GM23248 (cell line): ENCODE data around the gene CPA1. TPM values are rescaled to one million over a fixed set of nuclear protein-coding genes. Genes with fewer than 3 reads are reported as not detected.

ENCODE experiments used
- DNase-seq: peaks from one replicate; pipeline ENCODE4 v3.0.0-alpha.2; 2015
- H2AFZ ChIP-seq: fragments of 200-600 bp; sonication (generic); 2 replicates; pipeline ENCODE4 v1.6.1; 2016; ENCODE audit warnings: antibody characterized with exemption
- H3F3A ChIP-seq: fragments of 200-600 bp; sonication (generic); 2 replicates; pipeline ENCODE4 v1.6.1; 2016; ENCODE audit warnings: mild to moderate bottlenecking, antibody characterized with exemption, mixed run types; ENCODE audit not compliant: insufficient read depth
- H3K27ac ChIP-seq: fragments of 200-600 bp; sonication (generic); 2 replicates; pipeline ENCODE4 v1.5.1; 2016; ENCODE audit warnings: mild to moderate bottlenecking
- H3K27me3 ChIP-seq: fragments of 200-600 bp; sonication (generic); replicated peaks from 2 replicates; pipeline ENCODE4 v1.6.1; 2016; ENCODE audit warnings: mild to moderate bottlenecking; ENCODE audit not compliant: insufficient read depth
- H3K36me3 ChIP-seq: fragments of 200-600 bp; sonication (generic); 2 replicates; pipeline ENCODE4 v1.6.1; 2016; ENCODE audit warnings: low read depth, mild to moderate bottlenecking
- H3K4me1 ChIP-seq: fragments of 200-600 bp; sonication (generic); 2 replicates; pipeline ENCODE4 v1.6.1; 2016; ENCODE audit warnings: mild to moderate bottlenecking; ENCODE audit not compliant: insufficient read depth
- H3K4me2 ChIP-seq: fragments of 200-600 bp; sonication (generic); one replicate; pipeline ENCODE4 v1.6.1; 2016; ENCODE audit warnings: mild to moderate bottlenecking; ENCODE audit not compliant: unreplicated experiment
- H3K4me3 ChIP-seq: fragments of 200-600 bp; sonication (generic); 2 replicates; pipeline ENCODE4 v1.5.1; 2016; ENCODE audit warnings: mild to moderate bottlenecking
- H3K79me2 ChIP-seq: fragments of 200-600 bp; sonication (generic); 2 replicates; pipeline ENCODE4 v1.6.1; 2016; ENCODE audit warnings: mild to moderate bottlenecking; ENCODE audit not compliant: insufficient read depth
- H3K9ac ChIP-seq: fragments of 200-600 bp; sonication (generic); 2 replicates; pipeline ENCODE4 v1.6.1; 2016; ENCODE audit warnings: mild to moderate bottlenecking
- H3K9me2 ChIP-seq: fragments of 200-600 bp; sonication (generic); 2 replicates; pipeline ENCODE4 v1.6.1; 2016; ENCODE audit warnings: mixed run types, mild to moderate bottlenecking, moderate library complexity; ENCODE audit not compliant: insufficient read depth
- H3K9me3 ChIP-seq: fragments of 200-600 bp; sonication (generic); one replicate; pipeline ENCODE4 v1.6.1; 2017; ENCODE audit warnings: low read depth
- H4K20me1 ChIP-seq: fragments of 200-600 bp; sonication (generic); 2 replicates; pipeline ENCODE4 v1.6.0; 2016; ENCODE audit not compliant: insufficient read depth
- EZH2 ChIP-seq: fragments of 200-600 bp; sonication (generic); IDR thresholded peaks from 2 replicates; pipeline ENCODE4 v1.6.1; 2018; ENCODE audit warnings: antibody characterized with exemption, mild to moderate bottlenecking; ENCODE audit not compliant: insufficient read depth, poor library complexity, severe bottlenecking
- EZH2phosphoT487 ChIP-seq: fragments of 200-600 bp; sonication (generic); IDR thresholded peaks from 2 replicates; pipeline ENCODE4 v1.6.1; 2018; ENCODE audit warnings: antibody characterized with exemption, moderate library complexity, mild to moderate bottlenecking, low read depth; ENCODE audit not compliant: insufficient read depth
- WGBS, 2 experiments: methylation state at CpG; one replicate each; pipeline ENCODE4 v1.1.6; 2015 to 2017; ENCODE audit warnings: low lambda C conversion rate in 2 of 2, low coverage in 1 of 2; ENCODE audit errors: missing lambda C conversion rate in 2 of 2; 5-methylcytosine and 5-hydroxymethylcytosine counted together
- in situ Hi-C: fragments of 300-500 bp; cut with MboI; formaldehyde crosslinking; loops from 2 replicates; pipeline ENCODE4 v1.15.0; 2020
- polyA plus RNA-seq: library from polyadenylated mRNA; unstranded; fragments of >200 nt; fragmentation: Nextera tagmentation; extraction: Ambion mirVana; gene quantifications from 2 replicates; pipeline ENCODE4 v1.2.1, GENCODE V29; 2016
- total RNA-seq: library from RNA; depleted of rRNA; stranded (reverse); fragments of >200 nt; shearing (Covaris generic); gene quantifications from 2 replicates; pipeline ENCODE4 v1.2.3, GENCODE V29; 2014

The CPA1 gene
- total and polyA plus RNA-seq, 2 experiments from 2014 or later, result not detected

DNA sequence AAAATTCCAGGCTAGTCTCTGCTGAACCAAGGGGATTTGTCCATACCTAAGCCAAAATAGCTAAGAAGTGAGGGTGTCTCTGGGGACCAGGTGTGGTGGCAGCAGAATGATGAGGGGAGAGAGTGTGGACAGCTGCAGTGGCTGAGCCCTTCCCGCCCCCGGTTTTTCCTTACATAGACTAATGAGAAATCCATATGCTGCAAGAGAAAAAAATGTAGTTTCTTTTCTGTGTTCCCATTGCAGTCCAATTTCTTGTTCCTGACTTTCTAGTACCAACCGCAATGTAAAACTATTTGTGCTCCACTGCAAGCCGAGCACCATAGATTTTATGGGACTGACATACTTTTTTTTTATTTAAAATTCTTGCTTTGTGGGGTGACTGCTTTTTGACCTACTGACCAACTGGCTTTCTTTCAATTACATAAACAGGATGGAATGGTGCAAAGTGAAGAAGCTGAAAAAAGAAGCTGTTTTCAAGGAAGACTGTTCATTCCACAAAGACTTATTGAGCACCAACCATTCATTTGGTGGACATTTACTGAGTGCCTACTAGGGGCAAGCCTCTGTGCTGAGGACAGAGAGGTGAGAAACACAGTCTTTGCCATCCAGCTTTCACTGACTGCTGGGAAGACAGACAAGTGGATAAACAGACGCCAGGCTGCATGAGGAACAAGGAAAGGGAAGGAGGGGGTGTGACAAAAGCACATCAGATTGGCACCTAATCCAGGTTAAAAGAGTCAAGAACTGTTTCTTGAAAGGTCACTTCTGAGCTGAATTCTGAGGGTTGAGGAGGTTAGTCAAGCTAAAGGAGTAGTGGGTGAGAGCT is 50.8 kb downstream of the CPA1 start:
- H3K9me2 ChIP-seq, result no peaks in the 10 kb centered on the region
- peak overlapping the region; percentile 79 for H3K27ac ChIP-seq
- WGBS, 2 experiments, result 13 to 18% methylated on average over 5 of the region's 5 CpGs
- H4K20me1 ChIP-seq, result no peaks in the 10 kb centered on the region
- H3K4me1 ChIP-seq, result peaks cover 31% of the 10 kb centered on the region
- TF ChIP-seq EZH2 (no peak), EZH2phosphoT487 (no peak)
- H3F3A ChIP-seq, result peaks cover 21% of the 10 kb centered on the region
- H2AFZ ChIP-seq, result peak overlapping the region; percentile 50
- in situ Hi-C loops, result no loop called here
- H3K36me3 ChIP-seq, result no peaks in the 10 kb centered on the region
- peak; percentile 87 for DNase-seq
- H3K27me3 ChIP-seq, result no peaks in the 10 kb centered on the region
- peak overlapping the region; percentile 63 for H3K4me3 ChIP-seq
- H3K79me2 ChIP-seq, result peaks cover 3% of the 10 kb centered on the region; the same call in 1 of the 2 replicates
- H3K9ac ChIP-seq, result peak overlapping the region; percentile 75
- no peaks in the 10 kb centered on the region for H3K9me3 ChIP-seq
- peak overlapping the region; percentile 81 for H3K4me2 ChIP-seq

DNA sequence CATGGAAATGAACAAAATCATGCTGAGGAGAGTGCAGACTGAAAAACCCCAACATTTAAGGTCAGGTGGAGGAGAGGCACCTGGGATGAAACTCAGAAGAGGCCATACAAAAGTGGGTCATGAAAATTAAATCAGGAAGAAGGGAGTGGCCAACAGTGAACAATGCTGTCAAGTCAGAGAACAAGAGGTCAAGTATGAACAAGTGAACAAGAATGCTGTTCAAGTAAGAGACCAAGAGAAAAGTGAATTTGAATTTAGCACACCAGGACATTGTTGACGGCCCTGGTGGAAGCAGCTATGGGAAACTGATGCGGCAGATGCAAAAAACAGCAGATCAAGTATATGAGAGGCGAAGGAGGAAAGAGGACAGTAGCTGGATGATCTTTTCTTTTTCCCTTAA is 52.6 kb downstream of the CPA1 start:
- TF ChIP-seq EZH2, result no peak
- TF ChIP-seq EZH2phosphoT487, result no peak
- Histone ChIP-seq H3K9me3 (no peaks in the 10 kb centered on the region), H3K36me3 (no peaks in the 10 kb centered on the region), H4K20me1 (no peaks in the 10 kb centered on the region), H3F3A (peaks cover 21% of the 10 kb centered on the region), H3K9ac (no peak overlapping the region), H2AFZ (no peak overlapping the region), H3K27me3 (no peaks in the 10 kb centered on the region), H3K4me3 (no peak overlapping the region), H3K4me1 (peaks cover 31% of the 10 kb centered on the region), H3K79me2 (peaks cover 3% of the 10 kb centered on the region; the same call in 1 of the 2 replicates), H3K9me2 (no peaks in the 10 kb centered on the region), H3K27ac (no peak overlapping the region), H3K4me2 (peak overlapping the region; percentile 55)
- in situ Hi-C loops, result no loop called here
- DNase-seq, result peak; percentile 54
- WGBS, 2 experiments, result 86 to 93% methylated on average over 3 of the region's 3 CpGs

DNA sequence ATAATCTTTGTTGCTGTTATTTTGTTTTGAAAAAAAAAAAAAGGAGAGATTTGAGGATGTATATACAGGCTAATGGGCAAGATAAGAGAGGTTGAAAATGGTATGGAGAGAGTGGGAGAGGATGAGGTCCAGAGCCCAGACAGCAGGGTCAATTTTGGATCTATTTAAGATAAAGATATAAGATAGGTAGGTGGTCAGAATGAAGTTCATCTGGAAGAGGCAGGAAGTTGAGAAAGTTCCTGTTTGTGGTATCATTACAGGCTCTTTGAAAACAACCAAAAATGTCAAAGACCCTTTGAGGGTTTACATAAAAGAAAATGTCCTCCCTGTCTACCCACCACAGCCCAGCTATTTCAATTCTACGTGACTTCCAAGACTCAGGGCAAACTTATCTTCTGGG is 53.0 kb downstream of the CPA1 start:
- H2AFZ ChIP-seq, result no peak overlapping the region
- no peaks in the 10 kb centered on the region for H3K9me3 ChIP-seq
- H3F3A ChIP-seq, result peaks cover 21% of the 10 kb centered on the region
- no peak overlapping the region for H3K27ac ChIP-seq
- peak overlapping the region; percentile 55 for H3K4me2 ChIP-seq
- no peaks in the 10 kb centered on the region for H3K9me2 ChIP-seq
- TF ChIP-seq EZH2, result no peak
- no peak for TF ChIP-seq EZH2phosphoT487
- peaks cover 3% of the 10 kb centered on the region; the same call in 1 of the 2 replicates for H3K79me2 ChIP-seq
- H3K27me3 ChIP-seq, result no peaks in the 10 kb centered on the region
- H3K4me1 ChIP-seq, result peaks cover 31% of the 10 kb centered on the region
- H3K9ac ChIP-seq, result no peak overlapping the region
- DNase-seq, result no peak
- no peaks in the 10 kb centered on the region for H3K36me3 ChIP-seq
- no peak overlapping the region for H3K4me3 ChIP-seq
- in situ Hi-C loops, result no loop called here
- 100% methylated on average over 1 of the region's 1 CpG for WGBS, 2 experiments
- H4K20me1 ChIP-seq, result no peaks in the 10 kb centered on the region

DNA sequence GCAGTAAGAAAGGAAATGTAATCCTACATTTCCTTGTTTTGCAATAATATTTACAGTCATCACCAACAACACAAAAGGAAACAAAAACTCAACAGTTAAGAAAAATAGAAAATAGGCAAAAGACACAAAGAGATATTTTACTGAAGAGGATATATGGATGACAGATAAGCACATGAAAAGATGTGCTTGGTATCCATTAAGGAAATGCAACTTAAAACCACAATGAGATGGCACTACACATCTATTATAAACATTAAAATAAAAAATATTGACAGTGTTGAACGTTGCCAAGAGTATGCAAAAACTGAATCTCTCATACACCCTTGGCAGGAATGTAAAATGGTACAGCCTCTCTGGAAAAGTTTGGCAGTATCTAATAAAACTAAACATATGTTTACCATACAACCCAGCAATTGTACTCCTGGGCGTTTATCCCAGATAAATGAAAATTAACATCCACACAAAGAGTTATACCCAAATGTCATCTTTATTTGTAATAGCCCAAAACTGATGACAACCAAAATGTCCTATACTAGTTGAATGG is 55.1 kb downstream of the CPA1 start:
- in situ Hi-C loops, result no loop called here
- H2AFZ ChIP-seq, result no peak overlapping the region
- H3K4me2 ChIP-seq, result no peak overlapping the region
- TF ChIP-seq EZH2 (no peak), EZH2phosphoT487 (no peak)
- H4K20me1 ChIP-seq, result no peaks in the 10 kb centered on the region
- no peaks in the 10 kb centered on the region for H3K36me3 ChIP-seq
- H3K79me2 ChIP-seq, result peaks cover 3% of the 10 kb centered on the region; the same call in 1 of the 2 replicates
- no peak overlapping the region for H3K9ac ChIP-seq
- H3F3A ChIP-seq, result peaks cover 16% of the 10 kb centered on the region
- no peaks in the 10 kb centered on the region for H3K9me3 ChIP-seq
- no peaks in the 10 kb centered on the region for H3K9me2 ChIP-seq
- H3K4me1 ChIP-seq, result peaks cover 23% of the 10 kb centered on the region
- no peaks in the 10 kb centered on the region for H3K27me3 ChIP-seq
- WGBS, 2 experiments, result 43 to 51% methylated on average over 2 of the region's 2 CpGs
- H3K4me3 ChIP-seq, result no peak overlapping the region
- H3K27ac ChIP-seq, result no peak overlapping the region
- DNase-seq, result no peak
